ENCODE measurements around the gene ATP2A1.

The ATP2A1 gene

DNA sequence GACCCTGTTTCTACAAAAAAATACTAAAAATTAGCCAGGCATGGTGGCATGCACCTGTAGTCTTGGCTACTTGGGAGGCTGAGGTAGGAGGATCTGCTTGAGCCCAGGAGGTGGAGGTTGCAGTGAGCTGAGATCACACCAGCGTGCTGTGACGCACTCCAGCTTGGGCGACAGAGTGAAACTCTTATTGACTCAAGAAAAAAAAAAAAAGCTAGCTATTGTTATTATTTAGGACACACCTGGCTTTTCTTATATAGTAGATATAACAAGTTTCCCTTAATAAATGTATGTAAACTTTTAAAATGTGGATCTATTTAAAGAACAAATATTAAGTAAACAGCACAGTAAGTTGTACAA, 44.9 kb downstream of the ATP2A1 start:
- H3K4me1 ChIP-seq (ENCODE audit: insufficient read depth, low read length, severe bottlenecking), result peaks cover 22% of the 10 kb centered on the region
- H3K27ac ChIP-seq (ENCODE audit: low read depth, low read length, poor library complexity, severe bottlenecking), result peak overlapping the region; percentile 96
- H3K27me3 ChIP-seq (ENCODE audit: insufficient read depth, low read length), result no peaks in the 10 kb centered on the region
- H3K36me3 ChIP-seq (ENCODE audit: insufficient read depth, low read length), result peaks cover 27% of the 10 kb centered on the region
- no peaks in the 10 kb centered on the region for H3K9me3 ChIP-seq (ENCODE audit: low read length)
- no peaks in the 10 kb centered on the region for H4K20me1 ChIP-seq (ENCODE audit: insufficient read depth, low read length)
- no peaks in the 10 kb centered on the region for H3K79me2 ChIP-seq (ENCODE audit: insufficient read depth, low read length)
- H3K4me2 ChIP-seq (ENCODE audit: low read length), result peak overlapping the region; percentile 86
- TF ChIP-seq, protein P1, sequence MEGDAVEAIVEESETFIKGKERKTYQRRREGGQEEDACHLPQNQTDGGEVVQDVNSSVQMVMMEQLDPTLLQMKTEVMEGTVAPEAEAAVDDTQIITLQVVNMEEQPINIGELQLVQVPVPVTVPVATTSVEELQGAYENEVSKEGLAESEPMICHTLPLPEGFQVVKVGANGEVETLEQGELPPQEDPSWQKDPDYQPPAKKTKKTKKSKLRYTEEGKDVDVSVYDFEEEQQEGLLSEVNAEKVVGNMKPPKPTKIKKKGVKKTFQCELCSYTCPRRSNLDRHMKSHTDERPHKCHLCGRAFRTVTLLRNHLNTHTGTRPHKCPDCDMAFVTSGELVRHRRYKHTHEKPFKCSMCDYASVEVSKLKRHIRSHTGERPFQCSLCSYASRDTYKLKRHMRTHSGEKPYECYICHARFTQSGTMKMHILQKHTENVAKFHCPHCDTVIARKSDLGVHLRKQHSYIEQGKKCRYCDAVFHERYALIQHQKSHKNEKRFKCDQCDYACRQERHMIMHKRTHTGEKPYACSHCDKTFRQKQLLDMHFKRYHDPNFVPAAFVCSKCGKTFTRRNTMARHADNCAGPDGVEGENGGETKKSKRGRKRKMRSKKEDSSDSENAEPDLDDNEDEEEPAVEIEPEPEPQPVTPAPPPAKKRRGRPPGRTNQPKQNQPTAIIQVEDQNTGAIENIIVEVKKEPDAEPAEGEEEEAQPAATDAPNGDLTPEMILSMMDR (IDR thresholded peaks at IDR 0.05; ENCODE audit: low read length), result no peak
- TF ChIP-seq EZH2 (IDR thresholded peaks at IDR 0.05; ENCODE audit: borderline replicate concordance, low read length), result no peak
- H3F3A ChIP-seq (ENCODE audit: insufficient read depth, low read length), result peaks cover 3% of the 10 kb centered on the region; the same call in 1 of the 2 replicates
- H3K9ac ChIP-seq (ENCODE audit: low read length), result peak overlapping the region; percentile 94
- no peak overlapping the region for H2AFZ ChIP-seq (ENCODE audit: low read length)
- peak overlapping the region; percentile 76 for H3K4me3 ChIP-seq (ENCODE audit: low read depth, low read length, poor library complexity, severe bottlenecking)
- no peaks in the 10 kb centered on the region for H3K9me2 ChIP-seq (ENCODE audit: low read depth, low read length)

DNA sequence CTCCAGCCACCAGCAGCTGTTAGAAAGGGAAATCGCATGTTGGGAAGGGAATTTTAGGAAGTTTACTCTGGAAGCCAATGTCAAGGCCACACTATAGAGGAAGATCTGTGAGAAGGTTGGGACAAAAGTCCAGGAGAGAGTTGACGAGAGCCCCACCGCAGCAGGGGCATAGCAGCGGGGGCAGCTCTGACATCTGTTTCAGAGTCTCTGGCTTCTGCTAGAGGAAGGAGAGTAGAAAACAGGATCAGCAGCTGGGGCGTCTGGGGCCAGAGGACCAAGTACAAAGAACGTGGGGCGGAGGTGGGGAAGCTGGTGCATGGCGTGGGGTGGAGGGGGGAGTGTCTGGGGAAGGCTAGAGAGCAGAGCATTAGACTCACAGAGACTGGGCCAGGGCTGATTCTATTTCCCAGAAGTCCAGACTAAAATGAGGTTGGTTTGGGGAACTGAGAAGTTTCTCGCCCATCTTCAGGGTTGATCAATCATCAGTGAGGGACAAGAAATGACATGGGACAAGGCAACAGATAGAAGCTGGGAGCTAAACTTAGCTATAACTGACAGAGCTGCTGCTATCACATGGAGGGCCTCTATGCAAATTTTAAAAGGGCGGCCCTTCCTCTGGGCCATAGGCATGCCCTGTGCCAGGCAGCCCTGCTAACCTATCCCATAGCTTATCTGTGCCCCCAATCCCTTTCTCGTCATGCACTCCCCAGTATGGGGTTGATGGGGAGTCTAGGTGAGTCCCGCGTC, 45.5 kb downstream of the ATP2A1 start:
- peak overlapping the region; percentile 96 for H3K27ac ChIP-seq (ENCODE audit: low read depth, low read length, poor library complexity, severe bottlenecking)

DNA sequence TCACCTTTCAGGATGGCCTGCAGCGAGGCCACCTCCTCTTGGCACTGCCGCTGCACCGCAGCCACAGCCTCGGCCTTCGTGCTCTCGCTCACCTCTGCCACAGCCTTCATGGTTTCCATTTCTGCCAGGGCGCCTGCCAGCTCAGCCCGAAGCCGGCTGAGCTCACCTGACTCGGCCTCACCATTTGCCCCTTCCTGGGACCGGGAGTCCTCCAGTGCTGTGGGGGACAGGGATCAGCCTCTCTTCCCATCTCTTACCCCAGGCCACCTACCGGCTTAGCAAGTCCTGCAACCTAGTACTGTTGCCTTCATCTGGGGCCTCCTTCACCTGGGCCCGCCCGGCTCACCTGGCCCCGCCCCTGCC, 46.1 kb downstream of the ATP2A1 start:
- peak overlapping the region; percentile 96 for H3K27ac ChIP-seq (ENCODE audit: low read depth, low read length, poor library complexity, severe bottlenecking)
- peaks cover 22% of the 10 kb centered on the region for H3K4me1 ChIP-seq (ENCODE audit: insufficient read depth, low read length, severe bottlenecking)
- H2AFZ ChIP-seq (ENCODE audit: low read length), result no peak overlapping the region

More for the DNA sequence above, 45.5 kb downstream of the ATP2A1 start:
- Histone ChIP-seq H3K9ac (ENCODE audit: low read length) (peak overlapping the region; percentile 94), H3K27me3 (ENCODE audit: insufficient read depth, low read length) (no peaks in the 10 kb centered on the region), H3K9me3 (ENCODE audit: low read length) (no peaks in the 10 kb centered on the region), H3K36me3 (ENCODE audit: insufficient read depth, low read length) (peaks cover 24% of the 10 kb centered on the region), H4K20me1 (ENCODE audit: insufficient read depth, low read length) (no peaks in the 10 kb centered on the region), H3K79me2 (ENCODE audit: insufficient read depth, low read length) (no peaks in the 10 kb centered on the region), H3K4me1 (ENCODE audit: insufficient read depth, low read length, severe bottlenecking) (peaks cover 22% of the 10 kb centered on the region), H3K4me2 (ENCODE audit: low read length) (peak overlapping the region; percentile 86), H3F3A (ENCODE audit: insufficient read depth, low read length) (peaks cover 3% of the 10 kb centered on the region; the same call in 1 of the 2 replicates), H3K4me3 (ENCODE audit: low read depth, low read length, poor library complexity, severe bottlenecking) (peak overlapping the region; percentile 76), H2AFZ (ENCODE audit: low read length) (no peak overlapping the region), H3K9me2 (ENCODE audit: low read depth, low read length) (no peaks in the 10 kb centered on the region)
- no peak for TF ChIP-seq EZH2 (IDR thresholded peaks at IDR 0.05; ENCODE audit: borderline replicate concordance, low read length)
- TF ChIP-seq, protein P1 (IDR thresholded peaks at IDR 0.05; ENCODE audit: low read length), result no peak

More for the DNA sequence above, 46.1 kb downstream of the ATP2A1 start:
- H3K9me3 ChIP-seq (ENCODE audit: low read length), result no peaks in the 10 kb centered on the region
- no peaks in the 10 kb centered on the region for H4K20me1 ChIP-seq (ENCODE audit: insufficient read depth, low read length)
- H3K4me2 ChIP-seq (ENCODE audit: low read length), result peak overlapping the region; percentile 86
- peak overlapping the region; percentile 76 for H3K4me3 ChIP-seq (ENCODE audit: low read depth, low read length, poor library complexity, severe bottlenecking)
- H3K27me3 ChIP-seq (ENCODE audit: insufficient read depth, low read length), result no peaks in the 10 kb centered on the region
- no peak for TF ChIP-seq EZH2 (IDR thresholded peaks at IDR 0.05; ENCODE audit: borderline replicate concordance, low read length)
- TF ChIP-seq, protein P1 (IDR thresholded peaks at IDR 0.05; ENCODE audit: low read length), result peak; percentile 40; the same call in 1 of the 2 replicates
- peaks cover 19% of the 10 kb centered on the region for H3K36me3 ChIP-seq (ENCODE audit: insufficient read depth, low read length)
- H3K79me2 ChIP-seq (ENCODE audit: insufficient read depth, low read length), result no peaks in the 10 kb centered on the region
- no peaks in the 10 kb centered on the region for H3K9me2 ChIP-seq (ENCODE audit: low read depth, low read length)
- H3K9ac ChIP-seq (ENCODE audit: low read length), result peak overlapping the region; percentile 94
- peaks cover 3% of the 10 kb centered on the region; the same call in 1 of the 2 replicates for H3F3A ChIP-seq (ENCODE audit: insufficient read depth, low read length)
